Neural progenitor cell (in vitro differentiated cells): ENCODE results near the gene C3orf22.

Experiments used
- EZH2 ChIP-seq: fragments of 200-600 bp; sonication (generic); IDR thresholded peaks from 2 replicates; pipeline ENCODE4 v1.6.1; 2017; ENCODE audit warnings: antibody characterized with exemption, mild to moderate bottlenecking, moderate library complexity
- TF ChIP-seq, protein P1 (sequence below): fragments of 200-600 bp; sonication (generic); IDR thresholded peaks from 2 replicates; pipeline ENCODE4 v1.5.1; 2017; ENCODE audit warnings: antibody characterized with exemption, mild to moderate bottlenecking

DNA sequence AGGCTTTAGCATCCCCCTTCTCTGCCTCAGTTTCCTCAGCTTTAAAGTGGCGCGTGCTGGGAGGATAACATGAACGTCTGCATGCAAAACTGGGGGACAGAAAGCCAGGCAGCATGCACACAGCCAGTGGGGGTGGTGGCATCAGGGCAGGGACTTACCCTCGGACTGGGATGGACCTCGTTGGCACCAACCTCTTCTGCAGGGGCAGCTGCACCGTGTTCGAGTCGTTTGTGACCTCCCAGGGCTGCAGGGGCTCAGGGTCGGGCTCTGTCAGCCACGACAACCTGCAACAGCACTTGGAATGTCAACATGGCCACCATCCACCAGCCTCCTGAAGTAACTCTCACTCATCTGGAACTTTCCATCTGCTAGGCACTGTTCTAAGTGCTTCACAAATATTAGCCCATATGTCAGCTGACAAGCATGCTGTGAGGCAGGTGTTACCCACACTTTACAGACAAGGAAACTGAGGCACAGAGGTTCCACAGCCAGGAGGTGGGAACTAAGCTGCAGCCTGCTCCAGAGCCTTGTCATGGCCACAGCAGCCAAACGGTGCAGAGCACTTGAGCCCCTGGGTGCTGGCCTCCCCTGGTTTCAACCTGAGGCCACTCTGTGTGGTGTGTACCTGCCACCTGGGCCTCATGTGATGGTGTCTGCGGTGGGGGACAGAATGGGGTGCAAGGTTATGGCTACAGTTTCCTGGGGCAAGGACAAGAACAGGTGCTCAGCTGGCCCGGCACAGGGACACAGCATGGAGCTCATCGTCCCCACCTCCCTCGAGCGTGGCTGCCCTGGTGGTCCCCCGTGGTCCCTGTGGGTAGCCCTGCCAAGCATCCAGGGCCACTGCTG is 6.7 kb downstream of the C3orf22 start:
- TF ChIP-seq, protein P1, sequence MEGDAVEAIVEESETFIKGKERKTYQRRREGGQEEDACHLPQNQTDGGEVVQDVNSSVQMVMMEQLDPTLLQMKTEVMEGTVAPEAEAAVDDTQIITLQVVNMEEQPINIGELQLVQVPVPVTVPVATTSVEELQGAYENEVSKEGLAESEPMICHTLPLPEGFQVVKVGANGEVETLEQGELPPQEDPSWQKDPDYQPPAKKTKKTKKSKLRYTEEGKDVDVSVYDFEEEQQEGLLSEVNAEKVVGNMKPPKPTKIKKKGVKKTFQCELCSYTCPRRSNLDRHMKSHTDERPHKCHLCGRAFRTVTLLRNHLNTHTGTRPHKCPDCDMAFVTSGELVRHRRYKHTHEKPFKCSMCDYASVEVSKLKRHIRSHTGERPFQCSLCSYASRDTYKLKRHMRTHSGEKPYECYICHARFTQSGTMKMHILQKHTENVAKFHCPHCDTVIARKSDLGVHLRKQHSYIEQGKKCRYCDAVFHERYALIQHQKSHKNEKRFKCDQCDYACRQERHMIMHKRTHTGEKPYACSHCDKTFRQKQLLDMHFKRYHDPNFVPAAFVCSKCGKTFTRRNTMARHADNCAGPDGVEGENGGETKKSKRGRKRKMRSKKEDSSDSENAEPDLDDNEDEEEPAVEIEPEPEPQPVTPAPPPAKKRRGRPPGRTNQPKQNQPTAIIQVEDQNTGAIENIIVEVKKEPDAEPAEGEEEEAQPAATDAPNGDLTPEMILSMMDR, result no peak
- TF ChIP-seq EZH2, result no peak
